Measurements from ENCODE around the gene ZIC2.

Gene ZIC2

DNA sequence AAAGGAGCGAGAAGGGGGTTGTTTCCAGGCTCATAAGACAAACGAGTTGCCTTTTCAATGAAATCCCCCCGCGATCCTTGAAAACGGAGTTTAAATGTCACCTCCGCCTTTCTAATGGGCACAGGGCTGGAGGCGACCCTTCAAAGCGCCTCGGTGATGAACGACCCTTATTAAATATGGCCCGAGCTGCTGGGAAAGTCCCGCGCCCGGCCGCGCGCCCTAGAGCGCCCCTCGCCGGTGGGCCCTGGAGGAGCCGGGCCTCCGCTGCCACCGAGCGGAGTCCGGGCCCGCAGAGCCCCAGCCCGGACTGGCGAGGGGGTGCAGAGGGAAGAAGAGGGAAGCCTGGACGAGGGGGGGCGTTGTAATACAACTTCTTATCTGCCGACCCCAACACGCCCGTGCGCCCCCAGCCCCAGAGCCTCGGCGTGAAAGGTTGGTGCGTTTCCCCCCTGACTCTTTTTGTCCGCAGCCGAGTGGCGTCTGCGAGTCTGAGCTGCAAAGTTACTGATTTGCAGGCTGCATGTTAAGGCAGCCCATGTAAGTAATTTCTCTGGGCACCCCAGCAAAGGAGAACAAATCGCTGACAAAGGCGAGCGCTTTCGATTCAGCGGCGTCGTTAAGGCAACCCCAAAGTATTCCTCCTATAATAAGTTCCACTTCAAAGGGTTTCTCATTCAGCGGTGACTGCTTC is 21.9 kb upstream of the ZIC2 start:
- DNase-seq, result no peak

DNA sequence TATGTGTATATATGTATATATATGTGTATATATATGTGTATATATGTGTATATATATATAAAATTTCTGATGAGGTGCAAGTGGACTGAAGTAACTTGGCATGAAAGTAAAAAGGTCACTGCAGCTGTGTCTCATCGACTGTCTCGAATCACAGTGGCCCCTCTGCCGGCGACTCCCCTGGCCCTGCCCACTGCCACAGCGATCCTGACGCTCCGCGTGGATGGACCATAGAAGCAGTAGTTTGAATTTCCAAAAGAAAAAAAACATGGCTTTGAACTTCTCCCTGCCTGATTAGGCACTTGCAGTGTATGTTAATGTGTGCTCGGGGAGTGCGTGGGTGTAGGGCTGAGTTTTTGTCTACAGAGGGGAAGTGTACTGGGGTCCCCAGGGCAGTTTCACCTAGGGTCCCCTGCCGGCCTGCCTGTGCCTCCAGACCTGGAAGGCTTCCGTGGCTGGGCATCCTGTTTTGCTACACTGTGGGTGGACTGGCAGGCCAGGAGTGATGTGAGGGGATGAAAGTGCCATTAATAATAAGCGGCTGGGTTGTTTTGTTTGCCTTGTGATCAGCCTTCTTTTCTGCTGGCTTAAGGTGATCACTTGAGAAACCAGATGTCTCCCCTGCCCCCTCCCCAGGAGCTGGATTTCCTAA is 20.8 kb upstream of the ZIC2 start:
- DNase-seq, result no peak

DNA sequence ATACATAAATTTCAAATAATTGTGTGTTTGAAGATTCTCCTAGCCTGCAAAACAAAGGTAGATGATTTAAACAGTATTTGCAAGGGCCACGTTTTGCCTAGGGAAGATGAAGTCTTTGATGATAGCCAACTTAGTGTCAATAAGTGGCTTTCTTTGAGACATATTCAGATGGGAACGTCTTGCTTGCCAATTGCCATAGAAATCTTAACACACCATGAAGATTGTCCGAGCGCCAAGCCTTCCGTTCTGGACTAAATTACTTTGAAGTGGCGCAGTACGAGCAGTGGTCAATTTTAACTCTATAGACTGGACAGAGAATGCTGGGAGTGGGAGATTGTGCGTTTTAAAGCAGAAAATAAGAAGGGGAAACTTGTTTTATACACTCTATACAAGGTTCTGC is 19.9 kb upstream of the ZIC2 start:
- no peak for DNase-seq

GRCh38 chr13:99962242-99962641 is 19.3 kb upstream of the ZIC2 start:
- no peak for DNase-seq

DNA sequence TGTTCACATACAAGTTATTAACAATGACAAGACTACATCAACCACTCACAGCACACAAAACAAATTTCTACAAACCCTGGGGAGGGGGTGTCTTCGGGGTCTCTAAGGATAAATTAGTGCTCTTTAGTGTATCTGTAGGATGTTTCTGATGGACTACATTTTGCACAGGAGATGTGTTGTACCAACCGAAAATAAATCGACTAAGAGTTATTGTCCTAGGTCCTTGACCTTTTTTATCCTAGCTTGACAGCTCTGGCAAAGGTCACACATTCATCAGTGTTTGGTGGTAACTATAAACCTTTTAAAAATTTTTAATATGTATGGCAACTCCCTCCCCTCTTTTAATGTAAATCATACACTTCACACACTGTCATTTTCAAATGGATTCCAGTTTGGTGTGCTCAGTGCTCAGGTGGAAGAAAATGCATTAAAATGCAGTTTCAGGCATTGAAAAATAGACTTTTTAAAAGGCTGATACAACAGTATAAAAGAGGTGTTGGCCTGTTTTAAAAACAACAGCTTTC is 17.7 kb upstream of the ZIC2 start:
- DNase-seq, result no peak

DNA sequence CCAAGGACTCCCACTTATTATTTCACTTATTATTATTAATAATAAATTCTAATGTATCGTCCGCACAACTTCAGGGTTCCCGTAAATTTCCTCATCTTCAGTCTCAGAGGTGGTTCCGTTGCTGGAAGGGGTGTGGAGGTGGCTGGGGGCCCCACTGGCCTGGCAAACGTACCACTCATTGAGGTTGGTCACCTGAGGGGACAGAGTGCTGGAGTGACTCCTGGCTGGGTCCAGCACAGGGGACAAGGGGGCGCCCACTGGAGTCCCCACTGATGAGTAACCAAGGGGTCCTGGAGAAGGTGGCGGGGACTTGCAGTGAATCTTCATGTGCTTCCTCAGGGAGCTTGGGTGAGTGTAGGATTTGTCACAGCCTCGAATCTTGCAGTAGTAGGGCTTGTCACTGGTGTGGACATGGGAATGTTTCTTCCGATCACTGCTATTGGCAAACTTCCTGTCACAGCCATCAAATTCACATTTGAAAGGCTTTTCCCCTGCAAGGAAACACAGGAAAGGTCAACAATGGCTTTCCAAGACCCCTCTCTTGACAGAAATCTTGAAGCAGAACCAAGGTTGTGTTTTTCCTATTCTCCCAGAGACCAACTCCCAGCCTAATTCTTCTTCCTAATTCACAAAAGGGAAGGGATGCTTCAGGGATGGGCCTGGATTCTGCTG is 16.1 kb upstream of the ZIC2 start:
- DNase-seq, result no peak

DNA sequence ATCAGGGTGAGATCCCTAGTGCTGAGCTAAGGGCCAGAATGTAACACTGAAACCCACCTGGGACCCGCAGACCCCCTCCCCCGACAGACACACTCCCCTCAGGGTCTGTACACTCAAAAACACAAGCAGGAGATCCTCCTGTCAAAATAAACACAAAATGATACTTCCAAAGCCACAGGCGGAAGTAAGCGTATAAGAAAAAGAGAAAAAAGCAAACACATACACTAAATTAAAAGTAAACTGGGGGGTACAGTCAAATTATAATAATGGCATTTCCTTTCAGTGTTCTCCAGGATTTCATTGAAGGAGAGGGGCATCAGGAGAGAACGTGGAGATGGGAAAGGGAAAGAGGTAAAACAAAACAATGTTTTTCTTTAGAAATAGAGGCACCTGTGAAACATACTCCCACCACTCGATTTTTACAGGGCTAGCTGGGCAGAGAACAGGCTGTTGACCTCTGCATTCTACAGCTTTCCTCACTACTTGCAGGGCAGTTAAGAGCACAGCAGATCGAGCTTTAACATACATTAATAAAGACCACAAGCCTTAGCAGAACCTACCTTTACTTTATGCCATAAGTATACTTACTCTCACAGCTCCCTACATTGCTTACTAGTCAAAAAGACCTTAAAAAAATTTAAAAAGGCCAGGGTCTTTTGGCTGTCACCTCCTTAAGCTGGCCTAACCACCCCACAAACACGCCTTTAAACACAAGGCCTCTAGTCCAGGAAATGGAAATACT is 15.3 kb upstream of the ZIC2 start:
- DNase-seq, result no peak

- DNase-seq, result no peak
These were observed 14.1 kb upstream of the ZIC2 start for GRCh38 chr13:99967498-99967868.

DNA sequence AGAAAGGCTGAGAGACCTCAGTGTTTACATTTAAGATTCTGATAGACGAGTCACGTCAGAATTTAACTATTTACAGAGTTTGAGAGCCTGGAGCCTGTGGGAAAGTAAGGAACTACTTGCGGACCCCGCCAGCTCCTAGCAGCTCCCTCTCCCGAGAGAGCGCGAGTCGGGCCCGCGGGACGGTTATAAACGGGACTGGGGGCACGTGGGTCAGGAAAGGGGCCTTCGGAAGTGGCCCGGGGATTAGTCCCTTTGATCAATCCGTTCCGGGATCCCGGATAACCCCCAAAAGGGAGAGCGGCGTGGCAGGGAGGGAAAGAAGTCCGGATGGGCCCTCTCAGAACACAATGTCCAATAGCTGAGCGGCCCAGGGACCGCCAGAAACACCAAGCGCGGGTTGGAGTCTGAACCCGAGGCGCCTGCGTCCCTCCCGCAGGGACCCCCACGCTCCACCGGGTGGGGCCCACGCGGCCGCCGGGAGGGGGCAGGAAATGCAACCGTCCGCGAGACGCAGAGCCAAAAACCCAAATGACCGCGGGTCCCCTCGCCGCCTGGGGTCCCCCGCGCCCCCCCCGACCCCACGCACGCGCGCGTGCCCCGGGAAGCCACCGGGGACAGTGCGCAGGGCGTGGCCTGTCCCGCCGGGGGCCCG is 13.6 kb upstream of the ZIC2 start:
- no peak for DNase-seq

DNA sequence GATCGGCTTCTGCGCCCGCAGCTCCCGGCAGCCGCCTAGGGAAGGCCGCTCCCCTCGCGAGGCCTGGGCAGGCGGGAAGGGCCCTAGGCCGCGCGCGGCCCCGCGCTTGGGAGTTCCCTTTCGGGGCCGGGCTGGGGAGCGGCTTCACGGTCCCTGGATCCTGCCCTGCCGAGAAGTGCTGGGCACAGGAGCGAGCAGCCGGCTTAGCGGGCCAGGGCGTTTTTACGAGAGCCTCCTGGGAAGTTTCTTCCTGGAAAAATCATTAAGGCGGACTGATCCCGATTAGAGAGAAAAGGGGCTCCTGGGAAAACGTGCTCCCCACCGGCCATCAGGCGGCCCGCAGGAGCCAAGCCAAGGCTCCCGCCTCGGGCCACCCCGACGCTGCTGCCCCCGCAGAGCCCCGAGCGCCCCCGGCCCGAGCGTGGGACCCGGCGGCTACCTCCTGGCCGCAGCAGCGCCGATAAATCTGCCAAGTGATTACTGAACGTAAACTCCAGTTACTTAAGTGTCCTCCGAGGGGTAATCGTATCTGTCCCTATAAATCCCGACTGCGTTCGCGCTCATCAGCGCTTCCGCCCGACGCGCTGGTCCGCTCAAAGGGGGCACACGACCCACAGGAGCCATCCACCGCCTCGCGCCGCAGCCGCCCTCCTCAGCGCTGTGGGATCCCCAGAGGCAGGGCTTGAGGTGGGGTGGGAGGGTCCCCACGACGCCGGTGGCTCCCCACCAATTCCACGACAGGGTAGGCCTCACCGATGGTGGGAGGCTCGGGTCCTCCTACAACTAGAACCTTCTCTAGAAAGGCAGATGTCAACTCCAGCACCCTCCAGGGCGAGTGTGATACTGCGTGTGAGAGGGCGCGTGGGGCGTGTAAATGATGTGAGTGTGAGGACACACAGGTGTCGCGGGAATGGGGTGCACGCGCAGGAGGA is 12.8 kb upstream of the ZIC2 start:
- DNase-seq, result no peak

DNA sequence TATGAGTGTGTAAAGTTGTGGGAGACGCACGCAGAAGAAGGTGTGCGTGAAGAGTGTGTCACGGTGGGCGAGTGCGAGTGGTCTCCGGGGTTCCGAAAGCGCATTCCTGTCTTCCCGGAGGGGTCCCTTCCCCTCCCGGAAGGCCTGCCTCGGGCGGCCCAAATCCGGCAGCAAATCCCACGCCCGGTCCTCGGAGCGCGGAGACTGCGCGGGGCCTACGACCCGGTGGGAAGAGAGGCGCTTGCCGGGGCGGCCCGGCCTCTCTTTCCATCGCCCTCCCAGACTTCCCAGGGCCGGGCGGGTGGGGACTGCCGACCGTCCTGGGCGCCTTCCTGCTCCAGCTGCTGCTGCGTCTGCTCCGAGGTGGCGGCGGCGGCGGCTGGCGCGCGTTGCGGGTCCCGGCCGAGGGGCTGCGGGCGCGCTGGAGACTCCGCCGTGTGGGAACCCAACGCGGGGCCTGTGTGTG is 12.1 kb upstream of the ZIC2 start:
- DNase-seq, result no peak

DNA sequence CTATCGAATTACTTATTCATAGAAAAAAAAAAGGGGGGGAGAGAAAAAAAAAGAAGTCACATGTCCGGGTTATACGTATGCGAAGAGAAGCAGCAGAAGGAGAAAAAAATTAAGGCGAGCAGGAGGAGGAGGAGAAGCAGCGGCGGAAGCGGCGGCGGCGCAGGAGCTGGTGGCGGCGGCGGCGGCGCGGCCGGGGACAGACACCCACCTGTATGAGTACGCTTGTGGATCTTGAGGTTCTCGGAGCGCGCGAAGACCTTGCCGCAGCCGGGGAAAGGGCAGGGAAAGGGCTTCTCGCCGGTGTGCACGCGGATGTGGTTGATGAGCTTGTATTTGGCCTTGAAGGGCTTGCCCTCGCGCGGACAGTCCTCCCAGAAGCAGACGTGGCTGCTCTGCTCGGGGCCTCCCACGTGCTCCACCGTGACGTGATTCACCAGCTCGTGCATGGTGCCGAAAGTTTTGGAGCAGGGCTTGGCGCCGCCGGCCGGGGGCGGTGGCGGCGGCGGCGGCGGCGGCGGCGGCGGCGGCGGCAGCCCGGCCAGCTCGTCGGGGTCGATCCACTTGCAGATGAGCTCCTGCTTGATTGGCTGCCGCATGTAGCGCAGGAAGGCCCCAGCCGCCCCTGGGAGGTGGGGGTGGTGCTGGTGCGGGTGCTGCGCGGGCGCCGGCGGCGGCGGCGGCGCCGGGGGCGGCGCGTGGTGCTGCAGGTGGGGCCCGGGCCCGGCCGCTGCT is 11.5 kb upstream of the ZIC2 start:
- peak; percentile 49 for DNase-seq

GRCh38 chr13:99970651-99971575 is 10.7 kb upstream of the ZIC2 start:
- no peak for DNase-seq

DNA sequence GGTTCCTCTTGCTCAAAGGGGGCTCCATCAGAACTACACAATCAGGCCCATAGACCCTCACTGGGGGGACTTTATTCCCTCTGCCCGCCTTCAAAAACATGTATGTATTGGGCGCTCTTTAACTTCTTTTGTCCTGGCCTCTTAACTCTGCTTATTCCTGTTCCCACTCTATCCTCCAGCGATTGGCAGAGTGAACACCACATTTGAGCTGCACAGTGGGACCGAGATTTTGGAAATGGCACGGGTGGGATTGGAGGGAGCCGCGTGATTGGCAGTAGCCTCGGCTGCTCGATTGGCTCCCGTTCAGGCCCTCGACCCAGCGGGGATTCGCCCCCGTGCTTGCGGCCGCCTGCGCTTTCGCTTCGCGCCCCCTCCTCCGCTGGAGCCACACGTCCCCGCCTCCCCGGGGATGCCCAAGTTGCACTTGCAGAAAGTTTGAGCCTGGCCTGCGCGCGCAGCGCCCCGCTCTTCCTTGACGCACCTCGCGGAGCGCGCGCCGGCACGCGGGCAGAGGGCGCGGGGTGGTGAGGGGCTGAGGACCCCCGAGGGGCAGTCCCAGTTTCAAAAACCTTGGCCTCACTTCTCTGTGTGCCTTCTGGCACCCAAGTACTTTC is 9.9 kb upstream of the ZIC2 start, which contains the start of gene ZIC5:
Gene ZIC5 (minus strand): TSS at position 192 of the 614 bp plus-strand sequence. CDS start 164 bp downstream, at position 28.
- no peak for DNase-seq

- DNase-seq, result no peak
These were observed 9.3 kb upstream of the ZIC2 start for GRCh38 chr13:99972190-99972731.

DNA sequence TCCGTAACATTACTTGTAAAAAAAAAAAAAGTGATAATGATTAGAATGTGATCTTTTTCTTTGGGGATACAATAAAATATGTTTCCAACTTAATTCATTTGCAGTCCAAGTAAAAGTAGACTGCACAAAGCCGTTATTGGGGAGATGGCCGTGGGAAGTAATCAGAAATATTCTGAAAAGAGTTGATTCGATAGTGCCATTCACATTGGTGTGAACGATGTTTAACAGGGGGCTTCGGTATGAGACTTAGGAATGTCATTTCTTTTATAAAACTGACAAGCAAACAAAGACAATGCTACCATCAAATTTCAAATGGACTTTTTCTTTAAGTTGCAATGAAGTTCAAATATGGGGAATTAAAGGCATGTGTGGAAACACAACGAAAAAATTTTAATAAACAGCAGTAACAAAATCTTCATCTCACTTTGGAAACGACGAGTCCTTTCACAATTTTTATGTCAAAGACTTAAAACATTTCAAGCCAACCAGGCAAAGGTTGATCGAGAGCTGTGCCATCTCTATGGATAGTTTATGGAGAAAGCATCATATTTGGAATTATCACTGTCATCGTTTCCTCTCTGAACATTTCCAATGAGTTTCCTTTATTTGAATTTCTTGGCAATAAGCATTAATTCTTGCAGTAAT is 8.3 kb upstream of the ZIC2 start:
- no peak for DNase-seq

DNA sequence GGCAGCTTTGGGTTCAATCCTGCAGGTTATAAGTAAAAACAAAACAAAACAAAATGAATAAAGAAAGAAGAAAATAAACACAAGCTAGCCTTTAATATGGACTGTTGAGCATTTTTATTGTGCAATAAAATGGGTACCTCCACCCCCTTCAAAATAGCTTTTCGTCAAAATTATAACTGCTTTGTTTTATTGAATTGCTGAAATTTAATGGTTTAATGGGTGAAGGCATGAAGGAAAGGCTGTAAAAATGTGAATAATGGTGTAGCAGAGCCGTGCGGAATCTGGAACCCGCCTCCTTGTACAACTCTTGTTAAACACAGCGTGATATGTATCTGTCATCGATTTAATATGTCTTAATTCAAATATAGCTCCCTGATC is 7.8 kb upstream of the ZIC2 start:
- no peak for DNase-seq

- DNase-seq, result no peak
These were observed 7.2 kb upstream of the ZIC2 start for GRCh38 chr13:99974296-99974938.
